ENCODE results near the gene MACROD2. TPM values are rescaled to one million over a fixed set of nuclear protein-coding genes. Genes with fewer than 3 reads are reported as not detected.

MACROD2 gene
- polyA plus RNA-seq, 1 experiment: 0.47 TPM

GRCh38 chr20:14902432-14903089 is 907.2 kb downstream of the MACROD2 start:
- no peaks in the 10 kb centered on the region for H3K27me3 ChIP-seq (ENCODE audit: control insufficient read depth, insufficient read depth, low read length)
- TF ChIP-seq, protein P1, sequence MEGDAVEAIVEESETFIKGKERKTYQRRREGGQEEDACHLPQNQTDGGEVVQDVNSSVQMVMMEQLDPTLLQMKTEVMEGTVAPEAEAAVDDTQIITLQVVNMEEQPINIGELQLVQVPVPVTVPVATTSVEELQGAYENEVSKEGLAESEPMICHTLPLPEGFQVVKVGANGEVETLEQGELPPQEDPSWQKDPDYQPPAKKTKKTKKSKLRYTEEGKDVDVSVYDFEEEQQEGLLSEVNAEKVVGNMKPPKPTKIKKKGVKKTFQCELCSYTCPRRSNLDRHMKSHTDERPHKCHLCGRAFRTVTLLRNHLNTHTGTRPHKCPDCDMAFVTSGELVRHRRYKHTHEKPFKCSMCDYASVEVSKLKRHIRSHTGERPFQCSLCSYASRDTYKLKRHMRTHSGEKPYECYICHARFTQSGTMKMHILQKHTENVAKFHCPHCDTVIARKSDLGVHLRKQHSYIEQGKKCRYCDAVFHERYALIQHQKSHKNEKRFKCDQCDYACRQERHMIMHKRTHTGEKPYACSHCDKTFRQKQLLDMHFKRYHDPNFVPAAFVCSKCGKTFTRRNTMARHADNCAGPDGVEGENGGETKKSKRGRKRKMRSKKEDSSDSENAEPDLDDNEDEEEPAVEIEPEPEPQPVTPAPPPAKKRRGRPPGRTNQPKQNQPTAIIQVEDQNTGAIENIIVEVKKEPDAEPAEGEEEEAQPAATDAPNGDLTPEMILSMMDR (IDR thresholded peaks at IDR 0.05; ENCODE audit: insufficient read depth, low read depth, low read length): no peak
- ChIA-PET CTCF (no interaction called here), POLR2A (no interaction called here)
- no peak for DNase-seq (ENCODE audit: low read depth)
- H3K36me3 ChIP-seq (ENCODE audit: control insufficient read depth, insufficient read depth, low read length): no peaks in the 10 kb centered on the region
- H3K4me3 ChIP-seq (ENCODE audit: low read depth, low read length): no peak overlapping the region

GRCh38 chr20:14906908-14907434 is 911.7 kb downstream of the MACROD2 start:
- CTCF ChIA-PET: interaction anchor here (1.2 kb wide), 1 partner anchor 8 kb away, joined by 5 read pairs; no protein-coding TSS in a partner anchor
- POLR2A ChIA-PET: no interaction called here
- no peak for DNase-seq (ENCODE audit: low read depth)
- Histone ChIP-seq H3K4me3 (ENCODE audit: low read depth, low read length) (no peak overlapping the region), H3K36me3 (ENCODE audit: control insufficient read depth, insufficient read depth, low read length) (no peaks in the 10 kb centered on the region), H3K27me3 (ENCODE audit: control insufficient read depth, insufficient read depth, low read length) (no peaks in the 10 kb centered on the region)
- TF ChIP-seq, protein P1 (IDR thresholded peaks at IDR 0.05; ENCODE audit: insufficient read depth, low read depth, low read length): no peak

- DNase-seq (ENCODE audit: low read depth): no peak
- Histone ChIP-seq H3K4me3 (ENCODE audit: low read depth, low read length) (no peak overlapping the region), H3K27me3 (ENCODE audit: control insufficient read depth, insufficient read depth, low read length) (no peaks in the 10 kb centered on the region), H3K36me3 (ENCODE audit: control insufficient read depth, insufficient read depth, low read length) (no peaks in the 10 kb centered on the region)
- TF ChIP-seq, protein P1 (IDR thresholded peaks at IDR 0.05; ENCODE audit: insufficient read depth, low read depth, low read length): no peak
- POLR2A ChIA-PET: no interaction called here
- CTCF ChIA-PET: interaction anchor here (0.6 kb wide), 1 partner anchor 959 kb away, joined by 3 read pairs; no protein-coding TSS in a partner anchor
Measured at GRCh38 chr20:14910126-14910525, 914.8 kb downstream of the MACROD2 start.

- no peak overlapping the region for H3K4me3 ChIP-seq (ENCODE audit: low read depth, low read length)
- H3K36me3 ChIP-seq (ENCODE audit: control insufficient read depth, insufficient read depth, low read length): no peaks in the 10 kb centered on the region
- ChIA-PET CTCF (no interaction called here), POLR2A (no interaction called here)
- TF ChIP-seq, protein P1 (IDR thresholded peaks at IDR 0.05; ENCODE audit: insufficient read depth, low read depth, low read length): no peak
- H3K27me3 ChIP-seq (ENCODE audit: control insufficient read depth, insufficient read depth, low read length): no peaks in the 10 kb centered on the region
- DNase-seq (ENCODE audit: low read depth): no peak
Measured at GRCh38 chr20:14913896-14914620, 918.7 kb downstream of the MACROD2 start.

DNA sequence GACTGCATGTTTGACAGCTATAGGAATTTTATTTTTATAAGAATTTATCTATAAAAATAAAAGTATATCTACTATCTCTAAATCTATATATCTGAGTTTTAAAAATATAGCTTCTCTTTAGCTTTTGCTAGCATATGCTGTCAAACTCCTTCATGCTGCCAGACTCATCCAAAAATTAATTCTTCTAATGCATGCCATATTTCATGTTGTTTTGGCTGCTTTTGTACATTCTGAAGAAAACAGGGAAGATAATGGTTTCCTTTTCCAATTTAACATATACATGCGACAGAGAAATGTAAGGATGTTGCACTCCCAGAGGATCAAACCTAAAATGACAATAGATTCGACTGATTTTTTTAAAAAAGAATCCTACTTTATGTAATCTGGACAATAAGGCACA is 919.3 kb downstream of the MACROD2 start:
- POLR2A ChIA-PET: no interaction called here
- CTCF ChIA-PET: interaction anchor here (1.0 kb wide), 1 partner anchor 8 kb away, joined by 5 read pairs; no protein-coding TSS in a partner anchor

More for the DNA sequence above, 919.3 kb downstream of the MACROD2 start:
- TF ChIP-seq, protein P1 (IDR thresholded peaks at IDR 0.05; ENCODE audit: insufficient read depth, low read depth, low read length): no peak
- Histone ChIP-seq H3K36me3 (ENCODE audit: control insufficient read depth, insufficient read depth, low read length) (no peaks in the 10 kb centered on the region), H3K27me3 (ENCODE audit: control insufficient read depth, insufficient read depth, low read length) (no peaks in the 10 kb centered on the region), H3K4me3 (ENCODE audit: low read depth, low read length) (no peak overlapping the region)
- DNase-seq (ENCODE audit: low read depth): no peak

All from BJ (cell line).